IPS-20b (cell line): ENCODE data around the gene EPN1.

Experiments used
- H3K27ac ChIP-seq: one replicate; pipeline ENCODE4 v1.5.1; 2013; ENCODE audit warnings: low read length
- H3K27me3 ChIP-seq: 2 replicates; pipeline ENCODE4 v1.6.1; 2013; ENCODE audit warnings: mild to moderate bottlenecking, low read length, inconsistent platforms; ENCODE audit not compliant: insufficient read depth
- H3K36me3 ChIP-seq: 2 replicates; pipeline ENCODE4 v1.6.1; 2013; ENCODE audit warnings: low read depth, mild to moderate bottlenecking, inconsistent platforms, low read length, moderate library complexity; ENCODE audit not compliant: insufficient read depth
- H3K4me1 ChIP-seq: 2 replicates; pipeline ENCODE4 v1.6.1; 2013; ENCODE audit warnings: mild to moderate bottlenecking, control low read depth, inconsistent platforms, low read length, moderate library complexity; ENCODE audit not compliant: insufficient read depth
- H3K4me3 ChIP-seq: 2 replicates; pipeline ENCODE4 v1.5.1; 2013; ENCODE audit warnings: mild to moderate bottlenecking, low read length, inconsistent platforms
- H3K9ac ChIP-seq: 2 replicates; pipeline ENCODE4 v1.6.1; 2013; ENCODE audit warnings: low read depth, mild to moderate bottlenecking, inconsistent platforms, low read length, moderate library complexity
- H3K9me3 ChIP-seq: 2 replicates; pipeline ENCODE4 v1.6.1; 2013; ENCODE audit warnings: mild to moderate bottlenecking, low read depth, low read length, inconsistent platforms; ENCODE audit not compliant: insufficient read depth

Gene EPN1

GRCh38 chr19:55686311-55687050, 11.5 kb downstream of the EPN1 start:
- H3K4me3 ChIP-seq: no peak overlapping the region
- H3K27ac ChIP-seq: no peak overlapping the region
- H3K4me1 ChIP-seq: no peaks in the 10 kb centered on the region
- H3K36me3 ChIP-seq: peaks cover 59% of the 10 kb centered on the region
- H3K9ac ChIP-seq: no peak overlapping the region
- H3K27me3 ChIP-seq: no peaks in the 10 kb centered on the region
- H3K9me3 ChIP-seq: no peaks in the 10 kb centered on the region

- Histone ChIP-seq H3K27me3 (no peaks in the 10 kb centered on the region), H3K9ac (no peak overlapping the region), H3K36me3 (peaks cover 51% of the 10 kb centered on the region; the same call in 1 of the 2 replicates), H3K4me3 (no peak overlapping the region), H3K4me1 (no peaks in the 10 kb centered on the region), H3K27ac (no peak overlapping the region), H3K9me3 (no peaks in the 10 kb centered on the region)
Observed at GRCh38 chr19:55687281-55688201, 12.5 kb downstream of the EPN1 start.

- Histone ChIP-seq H3K27me3 (no peaks in the 10 kb centered on the region), H3K4me3 (no peak overlapping the region), H3K9me3 (no peaks in the 10 kb centered on the region), H3K27ac (no peak overlapping the region), H3K4me1 (no peaks in the 10 kb centered on the region), H3K36me3 (peaks cover 55% of the 10 kb centered on the region), H3K9ac (no peak overlapping the region)
Observed at GRCh38 chr19:55688422-55689218, 13.6 kb downstream of the EPN1 start.

- Histone ChIP-seq H3K9me3 (no peaks in the 10 kb centered on the region), H3K4me3 (no peak overlapping the region), H3K9ac (no peak overlapping the region), H3K27me3 (no peaks in the 10 kb centered on the region), H3K36me3 (peaks cover 57% of the 10 kb centered on the region), H3K27ac (no peak overlapping the region), H3K4me1 (no peaks in the 10 kb centered on the region)
Observed at GRCh38 chr19:55689411-55690108, 14.5 kb downstream of the EPN1 start.

- H3K9me3 ChIP-seq: no peaks in the 10 kb centered on the region
- peaks cover 55% of the 10 kb centered on the region for H3K36me3 ChIP-seq
- H3K27ac ChIP-seq: no peak overlapping the region
- H3K4me3 ChIP-seq: no peak overlapping the region
- H3K4me1 ChIP-seq: no peaks in the 10 kb centered on the region
- H3K9ac ChIP-seq: no peak overlapping the region
- no peaks in the 10 kb centered on the region for H3K27me3 ChIP-seq
Observed at GRCh38 chr19:55690109-55690768, 15.2 kb downstream of the EPN1 start.

GRCh38 chr19:55690769-55691545, 15.9 kb downstream of the EPN1 start:
- Histone ChIP-seq H3K9ac (no peak overlapping the region), H3K27me3 (no peaks in the 10 kb centered on the region), H3K4me3 (no peak overlapping the region), H3K9me3 (no peaks in the 10 kb centered on the region), H3K36me3 (peaks cover 54% of the 10 kb centered on the region), H3K4me1 (no peaks in the 10 kb centered on the region), H3K27ac (no peak overlapping the region)

- no peak overlapping the region for H3K9ac ChIP-seq
- H3K27ac ChIP-seq: no peak overlapping the region
- no peaks in the 10 kb centered on the region for H3K27me3 ChIP-seq
- no peak overlapping the region for H3K4me3 ChIP-seq
- H3K4me1 ChIP-seq: no peaks in the 10 kb centered on the region
- H3K9me3 ChIP-seq: no peaks in the 10 kb centered on the region
- H3K36me3 ChIP-seq: peaks cover 61% of the 10 kb centered on the region
Observed at GRCh38 chr19:55691561-55692481, 16.8 kb downstream of the EPN1 start.

- Histone ChIP-seq H3K36me3 (peaks cover 68% of the 10 kb centered on the region), H3K9ac (no peak overlapping the region), H3K4me3 (no peak overlapping the region), H3K27me3 (no peaks in the 10 kb centered on the region), H3K4me1 (no peaks in the 10 kb centered on the region), H3K9me3 (no peaks in the 10 kb centered on the region), H3K27ac (no peak overlapping the region)
Observed at GRCh38 chr19:55692681-55693081, 17.7 kb downstream of the EPN1 start.

- Histone ChIP-seq H3K4me3 (no peak overlapping the region), H3K4me1 (no peaks in the 10 kb centered on the region), H3K9ac (no peak overlapping the region), H3K36me3 (peaks cover 70% of the 10 kb centered on the region), H3K27me3 (no peaks in the 10 kb centered on the region), H3K9me3 (no peaks in the 10 kb centered on the region), H3K27ac (no peak overlapping the region)
Observed at GRCh38 chr19:55693336-55693974, 18.4 kb downstream of the EPN1 start.
